Stimulated activated CD8-positive, alpha-beta memory T cell treated with anti-CD3 and anti-CD28 coated beads, Interleukin-15, amount 100 ng/mL, for 4 hours (primary cell): ENCODE results near the gene CST3.
"Not testable (repeated sequence)": the region's sequence is repeated elsewhere in the genome, so short reads cannot be mapped to it uniquely, and the experiment has no call there.

Experiments
- DNase-seq, 2 donors: peaks; one replicate each; pipeline ENCODE4 v3.0.0-alpha.2; 2020; ENCODE audit warnings: low read depth in 2 of 2

The CST3 gene

GRCh38 chr20:23628402-23629016, 9.2 kb downstream of the CST3 start:
- DNase-seq = no peak

DNA sequence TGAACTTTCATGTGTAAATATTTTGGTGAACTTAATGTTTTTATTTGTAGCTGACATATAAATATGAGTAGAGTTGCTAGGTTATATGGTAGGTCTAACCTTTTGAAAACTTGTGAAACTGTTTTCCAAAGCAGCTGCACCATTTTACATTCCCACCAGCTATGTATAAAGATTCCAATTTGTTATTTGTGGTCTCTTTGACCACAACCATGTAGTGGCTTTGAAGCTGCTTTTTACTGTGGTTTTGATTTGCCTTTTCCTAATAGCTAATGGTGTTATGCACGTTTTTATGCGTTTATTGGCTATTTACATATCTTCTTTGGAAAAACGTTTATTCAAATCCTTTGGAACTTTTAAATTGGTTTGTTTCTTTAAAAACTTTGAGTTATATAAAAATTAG, 10.3 kb downstream of the CST3 start:
- DNase-seq = no peak

DNA sequence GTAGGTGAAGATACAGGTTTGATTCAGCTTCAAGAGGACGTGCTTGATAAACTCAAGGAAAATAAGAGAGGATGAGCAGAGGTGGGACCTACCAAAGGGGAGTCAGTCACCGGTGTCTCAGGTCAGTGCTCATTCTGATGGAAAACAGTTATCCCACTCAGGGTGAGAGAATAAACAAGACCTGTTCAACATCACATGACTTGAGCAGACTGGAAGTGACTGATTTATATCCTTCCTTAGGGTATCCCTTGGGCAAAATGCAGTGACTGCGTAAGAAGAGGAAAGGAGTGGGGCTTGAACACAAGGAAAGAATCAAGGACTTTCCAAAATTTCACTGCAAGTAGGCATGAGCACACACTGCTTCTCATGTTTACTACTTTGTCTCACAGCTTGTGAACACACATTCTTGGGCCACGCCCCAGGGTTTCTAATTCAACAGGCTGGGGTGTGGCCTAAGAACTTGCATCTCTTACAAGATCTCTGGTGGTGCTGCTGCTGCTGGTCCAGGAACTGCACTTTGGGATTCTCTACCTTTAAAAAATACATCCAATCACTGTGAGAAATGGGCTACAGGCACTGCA, 11.6 kb downstream of the CST3 start:
- no peak for DNase-seq

- no peak for DNase-seq
Observed at GRCh38 chr20:23625236-23625964, 12.4 kb downstream of the CST3 start.

DNA sequence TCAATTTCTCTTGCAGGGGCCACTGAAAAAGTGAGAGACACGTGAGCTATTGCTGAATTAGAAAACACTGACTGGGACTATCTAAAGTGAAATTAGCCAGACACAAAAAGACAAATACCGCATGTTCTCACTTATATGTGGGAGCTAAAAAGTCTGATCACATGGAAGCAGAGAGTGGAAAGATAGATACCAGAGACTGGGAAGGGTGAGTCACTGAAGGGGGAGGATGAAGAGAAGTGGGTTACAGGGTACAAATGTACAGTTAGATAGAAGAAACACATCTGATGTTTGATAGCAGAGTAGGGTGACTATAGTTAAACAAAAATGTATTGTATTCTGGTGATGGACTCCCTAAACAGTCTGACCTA, 13.4 kb downstream of the CST3 start:
- DNase-seq = no peak

DNA sequence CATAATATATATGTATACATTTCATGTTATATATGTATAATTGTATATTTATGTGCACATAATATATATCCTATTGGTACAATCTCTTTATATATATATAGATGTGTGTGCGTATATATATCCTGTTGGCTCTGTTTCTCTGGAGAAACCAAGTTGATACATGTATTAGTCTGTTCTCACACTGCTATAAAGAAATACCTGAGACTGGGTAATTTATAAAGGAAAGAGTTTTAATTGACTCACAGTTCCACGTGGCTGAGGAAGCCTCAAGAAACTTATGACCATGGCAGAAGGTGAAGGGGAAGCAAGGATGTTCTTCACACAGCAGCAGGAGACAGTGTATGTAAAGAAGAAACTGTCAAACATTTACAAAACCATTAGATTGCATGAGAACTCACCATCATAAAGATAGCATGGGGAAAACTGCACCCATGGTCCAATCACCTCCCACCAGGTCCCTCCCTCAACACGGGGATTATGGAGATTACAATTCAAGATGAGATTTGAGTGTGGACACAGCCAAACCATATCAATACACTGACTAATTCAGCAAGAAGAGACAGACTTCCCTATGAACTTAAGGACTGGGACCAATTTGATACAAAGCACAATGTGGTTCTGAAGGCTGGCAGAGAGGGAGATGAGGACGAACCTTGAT, 14.0 kb downstream of the CST3 start:
- no peak for DNase-seq

GRCh38 chr20:23622839-23623343, 14.9 kb downstream of the CST3 start:
- no peak for DNase-seq

GRCh38 chr20:23622401-23622800, 15.4 kb downstream of the CST3 start:
- not testable (repeated sequence) for DNase-seq

DNA sequence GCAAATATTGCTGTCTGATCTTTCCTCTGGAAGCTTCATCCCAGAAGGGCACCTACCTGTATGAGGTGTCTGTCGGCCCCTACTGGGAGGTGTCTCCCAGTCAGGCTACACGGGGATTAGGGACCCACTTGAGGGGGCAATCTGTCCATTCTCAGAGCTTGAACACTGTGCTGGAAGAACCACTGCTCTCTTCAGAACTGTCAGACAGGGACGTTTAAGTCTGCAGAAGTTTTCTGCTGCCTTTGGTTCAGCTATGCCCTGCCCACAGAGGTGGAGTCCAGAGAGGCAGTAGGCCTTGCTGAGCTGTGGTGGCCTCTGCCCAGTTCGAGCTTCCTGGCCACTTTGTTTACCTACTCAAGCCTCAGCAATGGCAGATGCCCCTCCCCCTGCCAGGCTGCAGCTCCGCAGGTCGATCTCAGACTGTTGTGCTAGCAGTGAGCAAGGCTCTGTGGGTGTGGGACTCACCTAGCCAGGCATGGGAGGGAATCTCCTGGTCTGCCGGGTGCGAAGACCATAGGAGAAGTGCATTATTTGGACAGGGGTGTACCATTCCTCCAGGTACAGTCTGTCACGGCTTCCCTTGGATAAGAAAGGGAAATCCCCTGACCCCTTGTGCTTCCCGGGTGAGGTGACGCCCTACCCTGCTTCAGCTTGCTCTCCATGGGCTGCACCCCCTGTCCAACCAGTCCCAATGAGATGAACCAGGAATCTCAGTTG, 16.9 kb downstream of the CST3 start:
- DNase-seq = not testable (repeated sequence)

- no peak for DNase-seq
Observed at GRCh38 chr20:23614163-23614562, 23.6 kb downstream of the CST3 start.

- no peak for DNase-seq
Observed at GRCh38 chr20:23613676-23614075, 24.1 kb downstream of the CST3 start.

- no peak for DNase-seq
Observed at GRCh38 chr20:23612396-23612795, 25.4 kb downstream of the CST3 start.

- no peak for DNase-seq
Observed at GRCh38 chr20:23609486-23610109, 28.2 kb downstream of the CST3 start.

DNA sequence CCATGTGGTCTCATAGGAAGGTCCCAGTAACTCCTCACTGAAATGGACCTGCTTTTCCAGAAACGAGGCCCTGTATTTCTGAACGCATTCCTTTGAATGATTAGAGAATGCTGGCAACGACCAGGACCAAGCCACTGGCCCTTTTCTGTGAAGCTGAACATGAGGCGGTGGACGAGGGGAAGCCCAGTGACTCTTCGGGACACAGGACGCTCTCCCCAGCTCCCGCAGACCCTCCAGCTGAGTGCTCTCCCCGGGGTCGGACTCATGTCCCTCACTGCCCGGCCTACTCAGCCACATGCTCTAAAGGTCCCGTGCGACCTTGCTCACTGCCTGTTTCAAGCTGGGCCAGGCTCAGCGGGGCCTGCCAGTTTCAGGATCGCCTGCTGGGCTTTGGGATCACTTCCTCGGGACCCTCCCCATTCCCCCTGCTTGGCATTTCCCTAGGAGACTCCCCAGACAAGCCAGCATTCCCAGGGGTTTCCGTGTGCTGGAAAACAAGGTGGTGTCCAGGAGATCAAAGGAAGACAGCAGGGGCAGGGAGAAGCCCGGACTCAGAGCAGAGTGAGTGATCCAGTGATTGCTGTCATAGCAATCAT, 29.4 kb downstream of the CST3 start:
- no peak for DNase-seq

GRCh38 chr20:23607497-23608245, 30.1 kb downstream of the CST3 start:
- no peak for DNase-seq

GRCh38 chr20:23606652-23607049, 31.1 kb downstream of the CST3 start:
- peak; percentile 28 to 32 for DNase-seq

DNA sequence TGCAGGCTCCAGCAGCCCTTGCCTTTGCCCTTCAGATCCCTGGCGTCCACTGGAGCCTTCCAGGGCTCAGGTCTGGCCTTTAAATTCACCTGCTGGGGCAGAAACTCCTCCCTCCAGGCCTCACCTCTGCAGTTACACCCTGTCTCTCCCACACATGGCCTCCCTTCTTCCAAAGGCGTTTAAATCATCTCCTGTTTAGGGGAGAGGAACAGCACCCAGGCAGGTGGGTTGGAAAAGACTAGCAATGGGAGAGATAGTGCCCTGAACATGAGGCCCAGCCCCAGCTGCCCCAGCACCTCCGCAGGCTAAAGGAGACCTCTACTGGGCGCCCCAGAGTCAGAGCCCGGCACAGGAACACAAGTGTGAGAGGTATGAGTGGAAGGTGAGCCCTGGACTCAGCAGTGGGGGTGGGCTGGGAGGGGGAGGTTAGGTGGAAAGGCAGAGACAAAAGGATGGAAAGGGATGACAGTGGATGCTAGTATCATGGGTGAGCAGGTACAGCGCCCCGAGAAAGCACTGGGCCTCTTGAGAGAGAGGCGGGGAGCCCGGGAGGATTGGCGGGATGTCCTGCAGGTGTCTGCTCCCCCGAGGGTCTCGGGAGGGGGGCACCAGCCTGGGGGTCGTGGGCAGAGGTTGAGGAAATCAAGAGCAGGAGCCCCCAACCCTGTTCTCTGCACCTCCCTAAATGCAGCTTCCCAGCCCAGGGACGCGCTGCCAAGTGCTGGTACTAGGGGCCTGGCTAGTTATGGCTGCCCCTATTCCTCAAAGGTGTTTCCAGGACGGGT, 31.7 kb downstream of the CST3 start, which contains the start of gene CST9:
Gene CST9, minus strand, starts transcription at position 51 of the 785 bp plus-strand sequence. CDS start 53 bp downstream, outside the sequence.
- DNase-seq = no peak

- no peak for DNase-seq
Observed at GRCh38 chr20:23604306-23604705, 33.4 kb downstream of the CST3 start.

- DNase-seq = no peak
Observed at GRCh38 chr20:23603321-23603720, 34.4 kb downstream of the CST3 start.
